ENCODE measurements around the gene MAP3K6.

MAP3K6 gene

DNA sequence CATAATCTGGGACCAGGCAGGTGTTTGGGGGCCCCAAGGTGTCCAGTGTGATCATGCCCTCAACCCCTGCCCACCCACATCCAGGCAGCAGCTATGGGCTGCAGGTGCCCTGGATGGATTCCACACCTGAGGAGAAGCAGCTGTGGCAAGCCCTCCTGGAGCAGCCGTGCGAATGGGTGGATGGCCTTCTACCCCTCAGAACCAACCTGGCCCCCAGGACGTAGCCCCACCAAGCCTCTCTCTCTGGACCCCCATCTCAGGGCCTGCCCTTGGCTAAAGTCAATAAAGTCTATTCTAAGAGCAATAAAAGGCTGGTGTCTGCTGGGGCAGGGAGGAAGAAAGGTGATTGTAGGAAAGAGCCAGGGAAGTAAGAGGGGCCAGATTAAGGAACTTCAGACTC lies 13.1 kb downstream of the MAP3K6 start:
- no peak for DNase-seq

DNA sequence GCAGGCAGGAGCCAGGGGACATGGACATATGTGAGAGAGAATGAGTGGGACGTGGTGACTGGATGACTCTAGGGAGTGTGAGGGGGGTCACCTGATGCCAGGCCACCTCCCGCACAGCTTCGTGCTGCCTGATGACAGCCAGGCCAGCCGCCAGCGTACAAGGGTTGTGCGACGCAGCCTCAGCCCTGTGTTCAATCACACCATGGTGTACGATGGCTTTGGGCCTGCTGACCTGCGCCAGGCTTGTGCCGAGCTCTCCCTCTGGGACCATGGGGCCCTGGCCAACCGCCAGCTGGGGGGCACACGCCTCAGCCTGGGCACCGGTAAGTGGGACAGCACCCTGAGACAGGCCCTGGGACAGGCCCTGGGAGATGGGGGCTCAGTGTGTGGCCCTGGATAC lies 13.6 kb downstream of the MAP3K6 start:
- no peak for DNase-seq

DNA sequence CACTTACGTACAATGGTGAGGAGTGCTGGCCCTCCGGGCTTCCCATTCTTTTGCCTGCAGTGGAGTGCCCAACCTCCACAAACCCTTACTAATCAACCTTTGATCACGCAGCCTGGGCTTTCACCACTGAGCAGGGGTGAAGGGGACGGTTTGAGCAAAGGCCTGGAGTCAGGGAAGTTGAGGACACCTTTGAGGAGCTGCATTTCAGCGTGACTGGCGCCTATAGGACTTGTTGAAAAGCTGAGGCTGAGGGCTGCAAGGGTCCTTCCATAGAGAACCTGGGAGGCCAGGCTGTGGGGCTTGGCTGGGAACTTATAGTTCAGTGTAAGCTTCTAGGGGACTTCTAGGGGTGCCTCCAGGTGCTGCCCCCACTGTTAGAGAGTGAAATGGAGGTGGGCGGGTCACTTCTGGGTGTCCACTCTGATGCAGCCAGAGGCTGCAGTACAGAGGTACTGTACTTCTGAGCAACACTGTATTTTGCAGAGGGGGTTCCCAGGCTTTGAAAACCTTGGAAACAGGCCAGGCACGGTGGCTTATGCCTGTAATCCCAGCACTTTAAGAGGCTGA lies 15.1 kb downstream of the MAP3K6 start:
- no peak for DNase-seq

DNA sequence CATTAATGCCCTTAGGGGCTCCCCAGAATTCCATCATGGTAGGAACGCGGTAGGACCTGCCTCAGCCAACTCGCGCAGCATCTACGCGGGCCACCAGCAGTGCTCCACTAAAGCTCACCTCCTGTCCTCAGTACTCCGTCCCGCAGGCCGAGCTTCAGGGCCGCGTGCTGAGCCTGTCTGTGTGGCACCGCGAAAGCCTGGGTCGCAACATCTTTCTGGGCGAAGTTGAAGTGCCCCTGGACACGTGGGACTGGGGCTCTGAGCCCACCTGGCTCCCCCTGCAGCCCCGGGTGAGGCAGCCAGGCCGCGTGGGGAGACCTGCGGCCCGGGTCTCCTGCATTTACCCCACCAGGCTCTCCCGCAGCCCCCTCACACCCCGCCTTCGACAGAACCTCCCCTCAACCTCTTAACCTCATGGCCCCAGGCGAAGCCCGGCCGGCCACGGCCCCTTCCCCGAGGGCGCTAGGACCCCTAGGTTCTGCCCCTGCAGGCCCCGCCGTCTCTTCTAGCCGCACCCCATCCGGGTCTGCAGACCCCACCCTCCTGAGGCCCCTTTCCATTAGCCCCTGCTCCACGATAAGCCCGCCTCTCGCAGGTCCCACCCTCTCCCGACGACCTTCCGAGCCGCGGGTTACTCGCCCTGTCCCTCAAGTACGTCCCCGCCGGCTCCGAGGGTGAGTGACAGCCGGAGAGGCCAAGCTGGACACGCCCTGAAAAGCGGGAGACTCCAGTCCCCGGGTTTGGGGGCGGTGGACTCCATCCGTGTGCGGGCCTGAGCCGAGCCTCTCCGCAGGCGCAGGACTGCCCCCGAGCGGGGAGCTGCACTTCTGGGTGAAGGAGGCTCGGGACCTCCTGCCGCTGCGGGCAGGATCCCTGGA lies 15.9 kb downstream of the MAP3K6 start:
- DNase-seq, result no peak

DNA sequence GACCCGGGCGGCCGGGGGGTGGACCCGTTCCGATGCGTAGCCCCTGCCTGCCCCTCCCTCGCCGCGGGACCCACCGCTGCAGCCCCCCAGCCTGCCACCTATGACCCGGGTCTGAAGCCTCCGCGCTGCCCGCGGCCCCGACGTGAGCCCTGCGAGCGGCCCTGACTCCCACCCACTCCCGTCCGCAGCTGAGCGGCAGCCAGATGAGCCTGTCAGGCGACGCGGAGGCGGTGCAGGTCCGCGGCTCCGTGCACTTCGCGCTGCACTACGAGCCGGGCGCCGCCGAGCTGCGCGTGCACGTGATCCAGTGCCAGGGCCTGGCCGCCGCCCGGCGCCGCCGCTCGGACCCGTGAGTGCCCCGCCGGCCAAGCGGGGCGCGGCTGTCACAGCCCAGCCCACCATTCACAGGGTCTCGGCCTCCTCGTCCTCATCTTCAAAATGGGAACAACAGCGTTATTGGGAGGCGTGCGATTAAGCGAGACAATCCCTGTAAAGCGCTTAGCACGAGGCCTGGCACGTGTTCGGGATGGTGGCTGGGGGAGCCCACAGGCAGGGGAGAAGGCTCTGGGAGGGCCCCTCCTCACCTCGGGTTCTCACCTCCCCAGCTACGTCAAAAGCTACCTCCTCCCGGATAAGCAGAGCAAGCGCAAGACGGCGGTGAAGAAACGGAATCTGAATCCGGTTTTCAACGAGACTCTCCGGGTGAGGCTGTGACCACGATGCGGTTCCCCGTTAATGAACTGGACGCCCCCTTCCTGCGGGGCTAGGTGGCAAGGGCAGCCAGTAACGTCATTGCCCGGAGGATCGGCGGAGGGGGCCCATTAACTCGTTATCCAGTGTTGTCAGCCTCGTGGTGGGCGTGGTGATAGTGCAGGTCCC lies 16.7 kb downstream of the MAP3K6 start:
- DNase-seq, result peak; percentile 68

DNA sequence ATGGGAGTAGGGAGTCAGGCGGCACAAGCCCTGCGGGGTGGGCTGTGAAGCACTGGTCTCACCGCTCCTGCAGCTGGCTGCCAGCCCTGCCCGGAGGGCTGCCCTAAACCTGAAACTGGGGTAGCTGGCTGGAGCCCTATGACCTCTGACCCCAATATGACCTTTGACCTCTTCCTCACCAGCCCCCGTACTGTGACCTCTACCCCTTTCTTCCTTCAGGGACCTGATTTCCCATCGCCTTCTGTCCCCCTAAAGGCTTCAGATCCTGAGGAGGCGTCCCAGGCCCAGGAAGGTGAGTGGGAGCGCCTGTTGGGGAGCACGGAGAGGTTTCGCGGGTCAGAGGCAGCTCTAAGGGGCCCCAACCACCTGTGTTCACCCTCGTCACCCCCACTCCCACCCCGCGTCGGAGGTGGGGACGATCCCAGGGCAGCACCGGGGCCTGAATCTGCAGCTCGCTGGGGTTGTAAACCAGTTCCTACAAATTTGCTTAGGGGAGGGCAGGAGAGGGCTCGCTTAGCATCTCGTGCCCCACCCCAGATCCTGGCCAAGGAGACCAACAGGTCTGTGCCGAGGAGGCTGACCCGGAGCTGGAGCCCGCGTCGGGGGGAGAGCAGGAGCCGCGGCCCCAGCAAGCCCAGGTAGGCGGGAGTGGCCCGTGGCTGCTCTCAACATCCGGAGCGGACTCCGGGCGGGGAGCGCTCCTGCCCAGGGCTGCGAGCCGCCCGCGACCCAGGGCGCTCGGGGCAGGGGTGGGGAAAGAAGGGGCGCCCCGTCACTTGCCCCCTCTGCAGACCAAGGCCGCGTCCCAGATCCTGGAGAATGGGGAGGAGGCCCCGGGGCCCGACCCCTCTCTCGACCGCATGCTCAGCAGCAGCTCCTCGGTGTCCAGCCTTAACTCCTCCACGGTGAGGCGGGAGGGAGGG lies 17.6 kb downstream of the MAP3K6 start:
- peak; percentile 38 for DNase-seq

DNA sequence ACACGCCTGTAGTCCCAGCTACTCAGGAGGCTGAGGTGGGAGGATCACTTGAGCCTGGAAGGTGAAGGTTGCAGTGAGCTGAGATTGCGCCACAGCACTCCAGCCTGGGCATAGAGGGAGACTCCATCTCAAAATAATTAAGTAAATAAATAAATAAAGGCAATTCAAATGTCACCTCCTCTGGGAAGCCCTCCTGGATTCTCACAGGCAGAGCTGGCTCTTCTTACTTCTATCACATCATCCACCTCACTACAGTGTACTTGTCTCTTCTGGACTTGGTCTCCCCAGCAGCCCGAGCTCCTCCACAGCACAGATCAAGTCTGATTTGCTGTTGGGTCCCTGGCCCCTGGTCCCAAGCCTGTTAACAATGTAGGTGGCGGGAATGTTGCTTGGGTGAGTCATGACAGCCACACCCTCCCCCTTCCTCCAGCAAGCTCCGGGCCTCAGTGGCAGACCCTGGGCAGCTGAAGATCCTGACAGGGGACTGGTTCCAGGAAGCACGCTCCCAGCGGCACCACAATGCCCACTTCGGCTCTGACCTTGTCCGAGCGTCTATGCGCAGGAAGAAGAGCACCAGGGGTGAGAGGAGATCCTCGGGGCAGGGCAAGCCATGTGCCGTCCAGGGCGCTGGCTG lies 19.7 kb downstream of the MAP3K6 start:
- peak; percentile 37 for DNase-seq

DNA sequence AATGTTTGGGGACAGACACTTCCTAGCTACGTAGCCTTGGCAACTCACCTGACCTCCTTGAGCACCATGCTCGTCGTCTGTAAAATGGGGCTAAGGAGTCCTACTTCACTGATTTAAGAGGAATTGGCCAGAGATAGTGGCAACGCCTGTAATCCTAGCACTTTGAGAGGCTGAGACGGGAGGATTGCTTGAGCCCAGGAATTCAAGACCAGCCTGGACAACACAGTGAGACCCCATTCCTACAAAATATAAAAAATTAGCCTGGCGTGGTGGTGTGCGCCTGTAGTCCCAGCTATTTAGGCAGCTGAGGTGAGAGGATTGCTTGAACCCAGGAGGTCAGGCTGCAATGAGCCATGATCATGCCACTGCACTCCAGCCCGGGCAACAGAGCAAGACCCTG lies 20.4 kb downstream of the MAP3K6 start:
- no peak for DNase-seq

DNA sequence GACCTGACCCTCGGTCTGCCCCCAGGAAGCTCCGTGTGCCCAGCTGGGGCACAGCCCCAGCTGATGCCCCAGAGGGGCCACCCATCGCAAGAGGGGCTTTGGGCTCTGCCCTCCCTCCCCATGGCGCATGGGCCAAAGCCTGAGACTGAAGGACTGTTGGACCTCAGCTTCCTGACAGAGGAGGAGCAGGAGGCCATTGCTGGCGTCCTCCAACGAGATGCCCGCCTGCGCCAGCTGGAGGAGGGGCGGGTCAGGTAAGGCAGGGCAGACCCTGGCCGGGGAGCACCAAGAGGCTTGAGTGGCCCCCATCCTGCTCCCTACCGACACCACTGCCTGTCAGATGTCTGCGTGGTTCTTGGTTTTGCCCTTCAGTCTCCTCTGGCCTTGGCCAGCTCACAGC lies 21.5 kb downstream of the MAP3K6 start:
- DNase-seq, result no peak

DNA sequence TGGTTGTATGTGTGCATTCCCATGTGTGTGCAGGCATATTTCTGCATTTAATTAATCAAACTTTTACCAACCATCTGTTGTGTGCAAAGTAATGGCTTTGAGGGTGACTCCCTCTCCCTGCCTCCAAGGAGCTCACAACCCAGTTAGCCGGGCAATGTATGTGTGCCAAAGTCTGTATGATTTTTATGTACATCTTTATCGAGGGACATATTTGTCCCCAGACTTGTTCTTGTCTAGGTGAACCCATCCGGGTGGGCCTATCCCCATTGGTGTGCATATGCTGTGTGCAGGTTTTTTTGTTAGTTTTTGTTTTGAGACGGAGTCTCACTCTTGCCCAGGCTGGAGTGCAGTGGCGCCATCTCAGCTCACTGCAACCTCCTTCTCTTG lies 23.1 kb downstream of the MAP3K6 start:
- no peak for DNase-seq

DNA sequence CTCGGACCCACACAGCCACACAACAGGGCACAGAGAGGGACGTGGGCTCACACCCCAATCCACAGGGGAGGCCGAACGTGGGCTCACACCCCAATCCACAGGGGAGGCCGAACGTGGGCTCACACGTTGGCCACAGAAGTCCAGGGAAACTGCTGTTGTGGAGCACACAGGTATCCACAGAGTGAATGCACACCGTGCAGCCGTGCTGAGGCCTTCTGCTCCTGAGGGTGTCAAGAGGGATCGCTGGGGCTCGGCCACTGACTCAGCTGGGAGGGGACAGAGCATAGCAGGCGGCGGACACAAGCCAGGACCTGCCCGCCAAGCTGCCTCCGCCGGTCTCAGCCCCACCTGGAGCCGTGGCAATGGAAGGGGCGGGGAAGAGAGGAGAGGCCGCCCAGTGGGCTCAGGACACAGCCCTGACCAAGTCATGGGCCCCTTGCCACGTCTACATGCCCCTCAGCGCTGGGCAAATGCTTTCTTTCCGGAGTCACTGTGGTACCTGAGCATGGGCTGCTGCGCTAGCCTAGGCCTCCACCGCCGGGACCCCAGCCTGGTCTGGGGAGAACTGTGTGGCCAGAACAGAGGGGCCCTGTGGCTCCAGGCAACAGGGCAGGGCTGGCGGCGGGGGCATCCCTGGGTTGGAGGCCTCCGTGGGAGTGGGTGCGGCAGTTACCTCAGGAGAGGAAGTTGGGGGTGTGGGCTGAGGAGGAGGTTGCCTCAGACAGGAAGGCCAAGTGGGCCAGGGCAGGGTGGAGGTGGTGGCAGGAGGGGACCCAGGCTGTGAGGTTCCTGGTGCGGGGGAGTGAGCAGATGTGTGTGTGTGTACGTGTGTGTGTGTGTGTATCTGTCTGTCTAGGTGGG lies 23.8 kb downstream of the MAP3K6 start:
- no peak for DNase-seq

DNA sequence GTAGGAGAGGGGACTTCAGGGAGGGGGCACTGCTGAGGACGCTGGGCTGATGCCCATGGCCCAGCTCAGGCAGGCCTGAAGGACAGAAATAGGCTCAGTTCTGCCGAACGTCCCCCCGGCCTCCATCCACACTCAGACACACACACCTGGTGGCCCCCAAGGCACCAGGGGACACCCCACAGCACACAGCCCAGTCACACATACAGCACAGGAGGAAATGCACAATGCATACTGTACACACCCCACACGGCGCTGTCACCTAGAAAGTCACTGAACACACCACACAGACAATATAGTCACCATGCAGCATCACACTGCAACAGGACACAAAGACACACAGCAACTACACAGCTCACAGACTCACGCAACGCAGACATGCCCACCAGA lies 24.4 kb downstream of the MAP3K6 start:
- no peak for DNase-seq

DNA sequence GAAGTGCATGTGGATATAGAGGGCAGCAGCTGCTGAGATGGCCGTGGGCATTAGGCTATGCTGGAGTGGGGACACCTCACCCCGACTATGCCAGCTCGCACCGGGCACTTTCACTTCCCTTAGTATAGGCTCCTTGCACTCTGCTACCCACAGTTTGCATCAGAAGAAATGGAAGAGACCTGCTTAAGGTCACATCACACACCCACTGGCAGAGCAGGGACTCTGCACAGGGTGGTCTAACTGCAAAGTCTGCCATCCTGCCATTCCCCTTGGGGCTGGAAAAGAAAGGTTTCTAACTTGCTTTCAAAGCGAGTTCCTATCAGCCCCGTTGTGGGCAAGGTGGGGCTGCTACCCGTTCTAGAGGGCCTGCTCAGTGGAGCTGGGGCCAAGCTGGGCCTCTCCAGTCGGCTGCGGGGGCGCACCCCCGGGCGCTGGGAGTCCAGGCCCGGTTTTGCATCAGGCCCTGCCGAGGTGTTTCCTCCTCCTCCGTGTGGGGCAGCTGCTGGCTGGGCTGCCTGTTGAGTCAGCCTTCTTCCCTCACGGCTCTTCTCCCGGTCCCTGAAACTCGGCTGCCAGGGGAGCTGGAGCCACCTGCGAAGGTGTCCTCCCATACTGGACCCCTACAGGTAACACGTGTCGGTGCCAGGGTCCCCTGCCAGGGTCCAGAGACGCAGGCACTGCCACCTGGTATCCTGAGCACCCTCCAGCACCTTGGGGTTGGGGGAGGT lies 25.1 kb downstream of the MAP3K6 start, which contains the start of gene SYTL1:
SYTL1 (plus strand) TSS at position 498 of the 728 bp plus-strand sequence. CDS start 3,313 bp downstream, outside the sequence.
- DNase-seq, result peak; percentile 76

DNA sequence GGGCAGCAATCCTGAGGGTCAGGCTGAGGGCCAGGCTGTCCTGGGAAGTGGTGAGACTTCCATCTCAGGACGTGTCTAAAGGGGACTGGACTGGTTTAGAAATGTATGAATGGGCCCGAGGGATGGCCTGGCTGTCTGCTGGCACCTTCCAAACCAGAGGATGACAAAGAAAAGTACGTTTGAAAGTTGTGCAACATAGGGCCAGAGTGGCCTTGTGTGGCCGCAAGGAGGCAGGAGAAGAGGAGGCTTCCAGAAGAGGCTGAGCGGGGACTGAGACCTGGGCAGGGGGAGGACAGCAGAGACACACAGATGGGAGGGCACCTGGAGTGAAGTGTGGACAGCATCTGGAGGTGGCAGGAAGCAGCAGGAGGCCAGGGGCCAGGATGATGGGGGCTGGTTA lies 27.5 kb downstream of the MAP3K6 start:
- DNase-seq, result no peak

DNA sequence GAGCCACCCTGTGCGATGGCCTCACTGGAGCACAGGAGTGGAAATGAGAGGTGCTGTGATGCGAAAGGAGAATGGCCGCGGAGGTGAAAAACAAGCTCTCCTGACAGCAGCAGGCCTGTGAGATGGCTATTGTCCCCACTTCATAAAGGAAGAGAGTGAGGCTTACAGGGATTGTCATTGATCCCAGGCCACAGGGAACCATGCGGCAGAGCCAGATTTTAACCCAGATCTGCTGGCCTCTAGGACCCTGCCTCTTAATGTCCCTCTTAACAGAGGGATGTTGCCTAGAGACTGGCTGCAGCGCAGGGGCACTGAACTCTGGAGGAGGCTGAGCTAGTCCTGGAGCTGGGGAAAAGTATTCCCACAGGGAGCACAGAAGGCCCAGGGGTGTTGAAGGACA lies 28.0 kb downstream of the MAP3K6 start:
- no peak for DNase-seq

DNA sequence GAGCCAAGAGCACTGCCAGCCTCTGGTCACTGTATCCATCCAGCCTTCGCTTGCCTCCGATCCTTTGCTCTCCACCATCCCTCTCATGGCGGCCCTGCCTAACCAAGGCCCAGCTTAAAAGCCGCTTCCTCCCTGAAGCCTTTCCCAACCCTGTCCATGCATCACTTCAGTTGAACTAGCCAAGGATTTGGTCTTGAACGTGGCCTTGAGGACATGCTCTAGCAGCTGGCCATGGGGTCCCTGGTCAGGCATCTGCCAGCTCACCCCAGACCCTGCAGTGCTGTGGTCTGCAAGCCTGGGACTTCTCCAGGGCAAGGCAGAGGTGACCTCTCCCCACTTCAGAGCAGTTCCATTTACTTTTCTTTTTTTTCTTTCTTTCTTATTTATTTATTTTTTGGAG lies 30.0 kb downstream of the MAP3K6 start:
- DNase-seq, result no peak

DNA sequence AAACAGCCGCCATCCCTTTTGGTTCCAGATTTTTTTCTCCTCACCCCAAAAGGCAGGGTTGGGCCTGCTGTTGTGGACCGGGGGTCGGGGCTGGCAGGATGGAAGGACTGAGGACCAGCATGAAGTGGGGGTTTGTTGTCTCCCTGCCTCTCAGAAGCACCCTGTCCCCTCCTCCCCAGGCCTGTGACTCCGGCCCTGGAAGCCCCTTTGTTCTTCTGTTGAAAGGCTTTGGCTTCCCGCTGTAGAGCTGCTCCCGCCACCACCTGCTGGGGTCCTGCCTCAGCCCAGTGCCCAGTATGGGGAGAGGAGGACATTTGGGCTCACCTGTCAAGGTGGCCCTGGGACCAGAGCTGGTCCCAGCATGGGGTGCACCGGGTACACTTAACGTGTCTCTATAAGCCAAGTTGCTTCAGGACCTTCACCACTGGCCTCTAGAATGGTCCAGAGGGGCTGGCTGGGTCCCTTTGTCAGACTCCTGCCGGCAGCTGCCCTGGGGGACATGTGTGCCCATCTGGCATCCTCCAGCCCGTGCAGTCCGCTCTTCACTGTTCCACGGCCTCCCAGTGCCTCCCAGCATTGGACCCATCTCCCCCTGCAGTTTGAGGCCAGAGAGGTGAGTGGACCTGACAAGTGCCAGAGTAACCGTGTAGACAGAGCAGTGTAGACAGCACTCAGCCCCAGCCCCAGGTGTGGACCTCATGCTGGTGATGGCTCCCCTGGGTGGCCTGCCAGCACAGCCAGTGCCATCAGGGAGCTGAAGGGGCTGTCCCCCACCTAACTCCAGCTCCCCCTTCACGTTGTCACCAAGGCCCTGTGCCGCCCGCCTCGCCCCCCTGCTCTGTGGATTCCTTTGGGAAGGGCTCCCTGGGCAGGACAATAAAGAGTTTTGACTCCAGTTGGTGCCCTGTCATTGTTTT lies 31.0 kb downstream of the MAP3K6 start:
- no peak for DNase-seq

DNA sequence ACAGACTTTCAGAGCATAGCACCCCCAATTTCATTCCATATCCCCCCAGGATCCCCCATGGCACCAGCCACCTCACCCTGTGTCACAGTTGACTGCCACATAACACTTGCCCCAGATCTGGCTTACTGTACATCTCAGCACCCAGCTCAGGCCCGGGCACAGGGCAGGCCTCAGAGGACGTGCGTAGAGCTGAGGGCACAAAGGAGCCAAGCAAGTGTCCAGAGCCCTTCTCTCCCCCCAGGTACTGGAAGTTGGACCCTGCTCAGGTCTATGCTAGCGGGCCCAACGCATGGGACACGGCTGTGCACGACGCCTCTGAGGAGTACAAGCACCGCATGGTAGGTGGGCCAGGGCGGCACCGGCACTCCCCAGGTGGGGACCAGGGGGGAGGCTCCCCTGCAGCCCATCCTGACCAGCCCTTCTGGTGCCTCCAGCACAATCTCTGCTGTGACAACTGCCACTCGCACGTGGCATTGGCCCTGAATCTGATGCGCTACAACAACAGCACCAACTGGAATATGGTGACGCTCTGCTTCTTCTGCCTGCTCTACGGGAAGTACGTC lies 33.0 kb downstream of the MAP3K6 start:
- no peak for DNase-seq
